ENCODE results near the gene GLG1.
"Not testable (repeated sequence)": the region's sequence is repeated elsewhere in the genome, so short reads cannot be mapped to it uniquely, and the experiment has no call there.

The GLG1 gene

DNA sequence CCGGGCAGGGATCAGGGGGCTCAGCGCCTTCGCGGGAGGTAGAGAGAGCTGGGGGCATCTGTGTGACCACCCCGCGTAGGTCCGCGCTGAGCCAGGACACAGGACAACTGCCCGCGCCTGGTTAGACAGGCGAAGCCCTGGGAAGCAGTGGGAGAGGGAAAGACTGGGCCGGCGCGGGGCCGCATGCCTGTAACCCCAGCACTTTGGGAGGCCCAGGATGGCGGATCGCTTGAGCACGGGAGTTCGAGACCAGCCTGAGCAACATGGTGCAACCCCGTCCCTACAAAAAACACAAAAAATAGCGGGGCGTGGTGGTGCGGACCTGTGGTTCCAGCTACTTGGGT is 199.6 kb downstream of the GLG1 start:
- not testable (repeated sequence) for H3K27ac ChIP-seq

DNA sequence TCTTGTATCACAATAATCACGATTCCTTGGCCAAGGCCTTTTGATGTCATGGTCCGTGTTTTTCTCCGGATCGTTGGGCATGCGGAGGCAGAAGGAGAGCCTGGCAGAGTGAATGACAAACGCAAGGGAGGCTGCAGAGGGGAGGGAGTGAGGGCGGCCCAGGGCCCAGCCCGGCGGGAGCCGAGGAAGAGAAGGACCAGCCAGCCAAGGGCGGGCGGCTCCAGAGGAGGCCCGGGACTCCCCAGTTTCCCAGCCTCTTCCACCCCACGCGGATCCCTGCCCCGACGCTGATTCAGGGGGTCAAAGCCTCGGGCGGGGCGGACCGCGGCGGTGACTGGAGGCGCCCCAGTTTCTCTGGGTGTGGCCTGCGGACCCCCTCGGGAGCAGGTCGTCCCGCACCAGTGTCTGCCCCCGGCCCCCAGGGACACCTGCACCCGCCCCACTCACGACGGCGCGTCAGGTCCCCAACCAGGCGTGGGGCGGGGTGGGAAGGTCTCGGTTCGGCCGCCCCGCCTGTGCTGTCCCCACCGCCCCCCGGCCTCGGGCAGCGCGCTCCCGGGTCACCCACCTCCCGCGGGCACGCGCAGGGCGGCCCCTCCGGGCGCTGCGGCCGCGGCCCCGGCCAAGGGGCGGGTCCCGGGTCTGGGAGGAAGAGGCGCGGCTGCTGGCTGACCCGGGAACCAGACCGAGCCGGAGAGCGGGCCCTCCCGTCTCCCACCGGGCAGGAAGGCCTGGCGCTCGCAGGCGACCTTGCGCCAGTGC is 200.1 kb downstream of the GLG1 start:
- not testable (repeated sequence) for H3K27ac ChIP-seq

DNA sequence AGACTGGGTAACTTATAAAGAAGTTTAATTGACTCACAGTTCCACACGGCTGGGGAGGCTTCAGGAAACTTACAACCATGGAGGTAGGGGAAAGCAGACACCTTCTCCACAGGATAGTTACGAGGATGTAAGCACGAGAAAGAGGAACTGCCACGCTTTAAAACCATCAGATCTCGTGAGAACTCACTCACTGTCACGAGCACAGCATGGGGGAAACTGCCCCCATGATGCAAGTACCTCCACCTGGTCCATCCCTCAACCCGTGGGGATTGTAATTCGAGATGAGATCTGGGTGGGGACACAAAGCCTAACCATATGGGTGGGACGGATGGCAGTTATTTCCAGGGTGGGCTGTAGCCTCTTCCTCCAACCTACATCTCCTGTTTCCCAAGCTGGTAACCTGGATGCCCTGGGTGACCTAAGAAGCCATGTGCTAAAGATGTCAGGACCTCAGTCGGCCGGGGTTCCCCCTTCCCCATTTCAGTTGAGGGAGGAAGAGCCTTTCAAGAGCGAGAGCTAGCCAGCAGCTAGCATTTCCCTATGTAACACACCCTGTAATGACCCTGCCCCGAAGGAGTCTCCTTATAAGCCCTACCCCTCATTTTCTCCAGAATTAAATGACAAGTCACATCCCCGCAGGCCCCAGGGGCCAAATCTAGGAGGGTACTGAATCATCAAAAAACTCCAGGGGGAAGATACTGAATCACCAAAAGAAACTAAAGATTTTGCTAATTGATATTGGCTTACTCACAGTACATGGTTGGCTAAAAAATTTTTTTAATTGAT is 202.6 kb downstream of the GLG1 start:
- H3K27ac ChIP-seq: not testable (repeated sequence)

DNA sequence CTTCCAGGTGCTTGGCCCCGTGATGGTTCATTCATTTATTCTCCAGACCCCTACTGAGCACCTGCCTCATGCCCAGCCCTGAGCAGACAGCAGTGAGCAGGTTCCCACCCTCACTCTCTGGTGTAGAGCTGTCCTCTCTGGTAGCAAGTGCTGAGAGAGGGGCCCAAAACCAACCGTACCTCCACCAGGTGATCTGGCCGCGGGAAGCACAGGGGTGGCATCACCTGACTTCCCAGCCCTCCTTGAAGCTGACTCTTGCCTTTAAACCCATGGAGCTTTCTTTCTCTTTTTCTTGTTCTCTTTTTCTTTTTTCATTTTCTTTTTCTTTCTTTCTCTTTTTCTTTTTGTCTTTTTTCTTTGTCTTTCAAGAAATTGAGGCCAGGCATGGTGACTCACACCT is 206.7 kb downstream of the GLG1 start:
- not testable (repeated sequence) for H3K27ac ChIP-seq

DNA sequence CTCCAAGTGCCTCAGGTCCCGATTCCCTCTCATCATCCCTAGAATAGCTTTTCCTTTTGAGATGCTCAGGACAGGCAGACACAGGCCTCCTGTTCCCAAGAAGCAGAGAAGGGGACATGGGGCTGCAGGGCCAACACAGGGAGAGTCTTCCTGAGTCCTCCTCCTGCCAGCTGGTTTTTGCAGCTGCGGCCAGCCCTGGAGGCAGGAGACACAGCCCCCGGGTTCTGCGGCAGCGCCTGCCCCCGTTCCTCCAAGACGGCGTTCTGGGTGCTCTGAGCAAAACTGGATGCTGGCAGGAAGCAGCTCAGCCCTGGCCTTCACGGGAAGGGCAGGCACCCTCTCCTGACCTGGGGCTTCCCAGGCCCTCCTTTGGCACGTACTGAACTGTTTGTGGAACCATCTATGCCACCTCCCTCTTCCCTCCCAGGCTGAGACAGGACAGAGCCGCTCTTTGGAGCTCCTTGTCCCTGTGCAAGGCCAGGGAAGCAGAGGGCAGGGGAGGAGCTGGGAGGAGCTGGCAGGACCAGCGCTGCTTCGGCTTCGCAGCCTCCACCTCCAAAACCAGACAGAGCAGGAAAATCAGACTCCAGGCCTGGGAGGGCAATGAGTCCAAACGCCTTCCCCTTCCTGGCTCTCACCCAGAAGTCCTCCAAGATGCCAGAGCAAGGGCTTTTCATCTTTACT is 208.6 kb downstream of the GLG1 start:
- H3K27ac ChIP-seq: not testable (repeated sequence)
